ENCODE results near the gene WDR6. TPM values are rescaled to one million over a fixed set of nuclear protein-coding genes. Genes with fewer than 3 reads are reported as not detected.

The WDR6 gene, protein sequence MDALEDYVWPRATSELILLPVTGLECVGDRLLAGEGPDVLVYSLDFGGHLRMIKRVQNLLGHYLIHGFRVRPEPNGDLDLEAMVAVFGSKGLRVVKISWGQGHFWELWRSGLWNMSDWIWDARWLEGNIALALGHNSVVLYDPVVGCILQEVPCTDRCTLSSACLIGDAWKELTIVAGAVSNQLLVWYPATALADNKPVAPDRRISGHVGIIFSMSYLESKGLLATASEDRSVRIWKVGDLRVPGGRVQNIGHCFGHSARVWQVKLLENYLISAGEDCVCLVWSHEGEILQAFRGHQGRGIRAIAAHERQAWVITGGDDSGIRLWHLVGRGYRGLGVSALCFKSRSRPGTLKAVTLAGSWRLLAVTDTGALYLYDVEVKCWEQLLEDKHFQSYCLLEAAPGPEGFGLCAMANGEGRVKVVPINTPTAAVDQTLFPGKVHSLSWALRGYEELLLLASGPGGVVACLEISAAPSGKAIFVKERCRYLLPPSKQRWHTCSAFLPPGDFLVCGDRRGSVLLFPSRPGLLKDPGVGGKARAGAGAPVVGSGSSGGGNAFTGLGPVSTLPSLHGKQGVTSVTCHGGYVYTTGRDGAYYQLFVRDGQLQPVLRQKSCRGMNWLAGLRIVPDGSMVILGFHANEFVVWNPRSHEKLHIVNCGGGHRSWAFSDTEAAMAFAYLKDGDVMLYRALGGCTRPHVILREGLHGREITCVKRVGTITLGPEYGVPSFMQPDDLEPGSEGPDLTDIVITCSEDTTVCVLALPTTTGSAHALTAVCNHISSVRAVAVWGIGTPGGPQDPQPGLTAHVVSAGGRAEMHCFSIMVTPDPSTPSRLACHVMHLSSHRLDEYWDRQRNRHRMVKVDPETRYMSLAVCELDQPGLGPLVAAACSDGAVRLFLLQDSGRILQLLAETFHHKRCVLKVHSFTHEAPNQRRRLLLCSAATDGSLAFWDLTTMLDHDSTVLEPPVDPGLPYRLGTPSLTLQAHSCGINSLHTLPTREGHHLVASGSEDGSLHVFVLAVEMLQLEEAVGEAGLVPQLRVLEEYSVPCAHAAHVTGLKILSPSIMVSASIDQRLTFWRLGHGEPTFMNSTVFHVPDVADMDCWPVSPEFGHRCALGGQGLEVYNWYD
- 100 to 1,000 TPM in 3 of 4 donors, 10 to 100 TPM in 1; 95.3 to 138 (median 117) TPM for total RNA-seq

DNA sequence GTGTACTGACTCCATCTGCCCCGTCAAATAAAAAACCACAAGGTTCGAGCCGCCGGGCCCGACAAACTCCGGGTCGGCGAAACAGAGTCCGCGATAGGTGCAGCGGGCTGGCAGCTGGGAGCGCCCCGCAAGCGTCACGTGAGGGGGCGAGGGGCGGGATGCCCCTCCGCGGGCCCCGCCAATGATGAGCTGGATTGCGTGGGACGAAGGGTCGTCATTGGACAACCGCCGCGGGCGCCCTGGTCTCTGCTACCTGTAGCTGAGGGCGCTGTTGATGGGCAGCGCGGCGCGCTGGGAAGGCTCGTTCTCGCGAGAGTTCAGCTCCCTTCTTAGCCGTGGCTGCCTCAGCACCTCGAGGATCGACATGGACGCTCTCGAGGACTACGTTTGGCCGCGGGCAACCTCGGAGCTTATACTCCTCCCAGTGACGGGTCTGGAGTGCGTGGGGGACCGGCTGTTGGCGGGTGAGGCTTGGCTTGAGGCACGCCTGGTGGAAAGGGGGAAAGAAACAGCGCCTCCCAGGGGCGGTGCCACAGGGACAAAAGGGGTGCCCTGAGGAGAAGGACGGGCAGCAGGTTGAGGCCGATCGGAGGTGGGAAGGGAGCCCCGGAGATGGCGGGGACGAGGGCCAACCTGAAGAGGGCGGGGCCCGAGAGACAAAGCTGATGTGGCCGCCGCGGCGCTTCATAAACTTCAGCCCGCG is at the start of gene WDR6:
Gene WDR6, plus strand, starts transcription at position 324 of the 703 bp plus-strand sequence. Its CDS starts 41 bp downstream, at position 365.
- peaks cover 0 to 29% (median 11%) of the 10 kb centered on the region in 4 donors for H3K4me1 ChIP-seq
- peak within 1 kb of the TSS; percentile 80 to 98 (median 87) for H3K4me3 ChIP-seq
- 0% methylated on average over 44 to 54 of the region's 65 CpGs for WGBS, 2 donors
- peak; percentile 94 to 95 for DNase-seq (ENCODE audit: low spot score in 2 of 2)
- no peaks in the 10 kb centered on the region for H3K9me3 ChIP-seq
- H3K36me3 ChIP-seq, result peaks cover 0 to 33% (median 0%) of the 10 kb centered on the region in 3 donors
- TF ChIP-seq, protein P1, sequence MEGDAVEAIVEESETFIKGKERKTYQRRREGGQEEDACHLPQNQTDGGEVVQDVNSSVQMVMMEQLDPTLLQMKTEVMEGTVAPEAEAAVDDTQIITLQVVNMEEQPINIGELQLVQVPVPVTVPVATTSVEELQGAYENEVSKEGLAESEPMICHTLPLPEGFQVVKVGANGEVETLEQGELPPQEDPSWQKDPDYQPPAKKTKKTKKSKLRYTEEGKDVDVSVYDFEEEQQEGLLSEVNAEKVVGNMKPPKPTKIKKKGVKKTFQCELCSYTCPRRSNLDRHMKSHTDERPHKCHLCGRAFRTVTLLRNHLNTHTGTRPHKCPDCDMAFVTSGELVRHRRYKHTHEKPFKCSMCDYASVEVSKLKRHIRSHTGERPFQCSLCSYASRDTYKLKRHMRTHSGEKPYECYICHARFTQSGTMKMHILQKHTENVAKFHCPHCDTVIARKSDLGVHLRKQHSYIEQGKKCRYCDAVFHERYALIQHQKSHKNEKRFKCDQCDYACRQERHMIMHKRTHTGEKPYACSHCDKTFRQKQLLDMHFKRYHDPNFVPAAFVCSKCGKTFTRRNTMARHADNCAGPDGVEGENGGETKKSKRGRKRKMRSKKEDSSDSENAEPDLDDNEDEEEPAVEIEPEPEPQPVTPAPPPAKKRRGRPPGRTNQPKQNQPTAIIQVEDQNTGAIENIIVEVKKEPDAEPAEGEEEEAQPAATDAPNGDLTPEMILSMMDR (IDR thresholded peaks at IDR 0.05), result peak; percentile 41 to 78 (median 59)
- TF ChIP-seq EP300 (IDR thresholded peaks at IDR 0.05), result peak; percentile 65 to 94
- TF ChIP-seq POLR2A (IDR thresholded peaks at IDR 0.05), result peak; percentile 30 to 81
- peak within 1 kb of the TSS; percentile 97 to 99 (median 98) for H3K27ac ChIP-seq
- no peaks in the 10 kb centered on the region for H3K27me3 ChIP-seq

DNA sequence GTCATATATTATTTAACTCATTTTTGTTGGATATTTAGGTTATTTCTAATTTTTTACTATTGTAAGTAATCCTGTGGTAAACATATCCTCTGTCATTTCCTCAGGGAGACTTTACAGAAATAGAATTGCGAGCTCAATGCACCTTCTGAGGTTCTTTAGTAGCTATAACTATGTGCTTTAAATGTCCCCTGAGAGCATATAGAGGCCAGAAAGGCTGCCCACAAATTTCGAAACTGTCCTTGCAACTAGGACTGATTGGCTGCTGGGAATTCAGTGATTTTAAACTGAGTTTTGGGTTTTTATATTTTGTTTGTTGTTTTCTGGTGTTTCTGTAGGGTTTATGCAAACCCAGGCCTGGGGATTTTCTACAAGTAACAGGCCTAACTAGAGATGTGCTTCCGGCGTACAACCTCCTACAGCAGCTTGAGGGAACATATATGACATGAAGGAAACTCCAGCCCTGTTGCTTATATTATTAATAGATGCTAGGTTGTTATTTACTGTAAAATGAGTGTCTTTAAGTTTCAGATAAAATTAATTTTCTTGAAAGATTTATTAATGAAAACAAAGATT is 46.3 kb upstream of the WDR6 start:
- DNase-seq (ENCODE audit: low spot score in 2 of 2), result no peak
- TF ChIP-seq, protein P1 (IDR thresholded peaks at IDR 0.05), result no peak
- TF ChIP-seq EP300 (IDR thresholded peaks at IDR 0.05) (no peak), POLR2A (IDR thresholded peaks at IDR 0.05) (no peak)
- H3K4me1 ChIP-seq, result no peaks in the 10 kb centered on the region
- H3K27me3 ChIP-seq, result no peaks in the 10 kb centered on the region
- no peak overlapping the region for H3K27ac ChIP-seq
- no peak overlapping the region for H3K4me3 ChIP-seq
- WGBS, 2 donors, result 70 to 73% methylated on average over 4 of the region's 4 CpGs
- peaks cover 0 to 52% (median 0%) of the 10 kb centered on the region in 3 donors for H3K36me3 ChIP-seq
- H3K9me3 ChIP-seq, result no peaks in the 10 kb centered on the region

DNA sequence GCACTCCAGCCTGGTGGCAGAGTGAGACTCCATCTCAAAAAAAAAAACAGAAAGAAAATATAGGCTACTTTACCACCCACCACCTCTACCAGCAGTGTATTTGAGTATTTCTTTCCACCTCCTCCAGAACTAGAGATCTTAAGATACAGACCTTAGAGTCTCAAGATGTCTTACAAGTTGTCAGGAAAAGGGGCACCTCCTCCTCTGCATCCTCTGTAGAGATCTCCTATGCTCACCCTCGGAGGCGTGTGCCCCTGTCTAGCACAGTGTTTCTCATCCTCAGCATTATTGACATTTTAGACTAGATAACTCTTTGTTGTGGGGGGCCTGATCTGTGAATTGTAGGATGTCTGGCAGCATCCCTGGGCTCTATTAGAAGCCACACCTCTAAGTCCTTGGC is 44.9 kb upstream of the WDR6 start:
- H3K9me3 ChIP-seq, result no peaks in the 10 kb centered on the region
- no peak overlapping the region for H3K27ac ChIP-seq
- WGBS, 2 donors, result 78 to 92% methylated on average over 2 of the region's 2 CpGs
- no peak overlapping the region for H3K4me3 ChIP-seq
- TF ChIP-seq, protein P1 (IDR thresholded peaks at IDR 0.05), result no peak
- no peaks in the 10 kb centered on the region for H3K27me3 ChIP-seq
- no peak for DNase-seq (ENCODE audit: low spot score in 2 of 2)
- peaks cover 0 to 65% (median 0%) of the 10 kb centered on the region in 3 donors for H3K36me3 ChIP-seq
- H3K4me1 ChIP-seq, result no peaks in the 10 kb centered on the region

DNA sequence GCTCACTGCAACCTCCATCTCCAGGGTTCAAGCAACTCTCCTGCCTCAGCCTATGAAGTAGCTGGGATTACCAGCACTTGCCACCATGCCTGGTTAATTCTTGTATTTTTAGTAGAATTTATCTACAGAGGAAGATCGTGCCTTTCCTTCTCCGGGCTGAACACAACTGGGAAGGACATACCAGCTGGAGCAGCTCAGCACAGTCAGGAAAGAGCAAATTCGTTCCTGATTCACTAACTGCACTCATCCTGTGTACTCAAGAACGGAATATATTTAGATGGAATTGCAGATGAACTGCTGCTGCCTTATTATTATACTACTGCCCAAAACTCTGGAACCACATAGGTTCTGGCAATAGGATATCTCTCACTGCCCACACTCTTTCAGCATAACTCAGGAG is 44.3 kb upstream of the WDR6 start:
- no peaks in the 10 kb centered on the region for H3K27me3 ChIP-seq
- H3K9me3 ChIP-seq, result no peaks in the 10 kb centered on the region
- WGBS, 2 donors, result 86 to 94% methylated on average over 4 of the region's 4 CpGs
- peaks cover 0 to 65% (median 0%) of the 10 kb centered on the region in 3 donors for H3K36me3 ChIP-seq
- H3K27ac ChIP-seq, result no peak overlapping the region
- H3K4me3 ChIP-seq, result no peak overlapping the region
- no peaks in the 10 kb centered on the region for H3K4me1 ChIP-seq
- TF ChIP-seq, protein P1 (IDR thresholded peaks at IDR 0.05), result no peak
- no peak for TF ChIP-seq POLR2A (IDR thresholded peaks at IDR 0.05)
- no peak for TF ChIP-seq EP300 (IDR thresholded peaks at IDR 0.05)
- DNase-seq (ENCODE audit: low spot score in 2 of 2), result no peak
